Keratinocyte (primary cell): Measurements from ENCODE around the gene TP53AIP1. TPM values are rescaled to one million over a fixed set of nuclear protein-coding genes. Genes with fewer than 3 reads are reported as not detected.
A peak's percentile ranks its signal among the peaks of the same experiment; 100 is the strongest.

Source experiments
- DNase-seq: peaks from one replicate; pipeline ENCODE4 v3.0.0-alpha.2; 2011; ENCODE audit warnings: low read depth, missing footprints, low spot score
- FAIRE-seq: peaks from 2 replicates; lab custom pipeline; 2011; peaks lifted over from hg19 to GRCh38; lab: Jason Lieb, UNC
- H2AFZ ChIP-seq: 2 replicates; pipeline ENCODE4 v1.6.0; 2012; ENCODE audit warnings: low read length, control low read depth, inconsistent platforms; ENCODE audit not compliant: control insufficient read depth
- H3K27ac ChIP-seq: 2 replicates; pipeline ENCODE4 v1.5.1; 2011; ENCODE audit warnings: low read length; ENCODE audit not compliant: control insufficient read depth, insufficient read depth
- H3K27me3 ChIP-seq: 3 replicates; pipeline ENCODE4 v1.6.0; 2011; ENCODE audit warnings: low read length; ENCODE audit not compliant: control insufficient read depth, insufficient read depth; ENCODE audit errors: extremely low read depth
- H3K36me3 ChIP-seq, 2 experiments: 2 replicates in 1 of 2; 3 replicates in 1 of 2; pipeline ENCODE4 v1.5.1; 2011; ENCODE audit warnings: low read length in 2 of 2, mild to moderate bottlenecking in 1 of 2; ENCODE audit not compliant: control insufficient read depth in 2 of 2, insufficient read depth in 2 of 2; ENCODE audit errors: extremely low read depth in 1 of 2
- H3K4me1 ChIP-seq: 3 replicates; pipeline ENCODE4 v1.5.1; 2011; ENCODE audit warnings: low read length; ENCODE audit not compliant: control insufficient read depth, insufficient read depth; ENCODE audit errors: extremely low read depth
- H3K4me2 ChIP-seq: 3 replicates; pipeline ENCODE4 v1.6.0; 2011; ENCODE audit warnings: low read depth, low read length; ENCODE audit not compliant: control insufficient read depth, insufficient read depth; ENCODE audit errors: extremely low read depth
- H3K4me3 ChIP-seq, 3 experiments: fragments of 200-600 bp in 1 of 3; sonication (generic) in 1 of 3; 2 replicates in 2 of 3; 3 replicates in 1 of 3; pipeline ENCODE4 v1.5.1; 2011 to 2016; ENCODE audit warnings: low read length in 3 of 3, mild to moderate bottlenecking in 3 of 3, control low read depth in 2 of 3, inconsistent platforms in 1 of 3, low read depth in 1 of 3, mixed read lengths in 1 of 3, mixed run types in 1 of 3, moderate library complexity in 1 of 3; ENCODE audit not compliant: control insufficient read depth in 2 of 3, insufficient read depth in 2 of 3; ENCODE audit errors: extremely low read depth in 1 of 3
- H3K79me2 ChIP-seq: 2 replicates; pipeline ENCODE4 v1.6.0; 2012; ENCODE audit warnings: low read length; ENCODE audit not compliant: control insufficient read depth, insufficient read depth
- H3K9ac ChIP-seq: 3 replicates; pipeline ENCODE4 v1.6.0; 2011; ENCODE audit warnings: low read length; ENCODE audit not compliant: control insufficient read depth, insufficient read depth; ENCODE audit errors: extremely low read depth
- H3K9me1 ChIP-seq: 3 replicates; pipeline ENCODE4 v1.6.0; 2011; ENCODE audit warnings: low read length; ENCODE audit not compliant: control insufficient read depth, insufficient read depth; ENCODE audit errors: extremely low read depth
- H3K9me3 ChIP-seq: 2 replicates; pipeline ENCODE4 v1.5.1; 2012; ENCODE audit warnings: low read depth, low read length; ENCODE audit not compliant: control insufficient read depth
- H4K20me1 ChIP-seq: 3 replicates; pipeline ENCODE4 v1.6.0; 2011; ENCODE audit warnings: low read length; ENCODE audit not compliant: control insufficient read depth, insufficient read depth; ENCODE audit errors: extremely low read depth
- EZH2 ChIP-seq: IDR thresholded peaks from one replicate; pipeline ENCODE4 v1.6.1; 2012; ENCODE audit warnings: inconsistent platforms, mild to moderate bottlenecking, low read length, moderate library complexity
- dilution Hi-C: fragments of 300-500 bp; cut with MboI; formaldehyde crosslinking; loops from one replicate; pipeline ENCODE4 v1.7.0; 2020; ENCODE audit warnings: low sequenced_read_pairs; ENCODE audit not compliant: extremely low pct_ligation_motif_present
- polyA plus RNA-seq, 5 experiments: library from polyadenylated mRNA; depleted of rRNA in 3 of 5; stranded (reverse) in 3 of 5; stranded (forward) in 1 of 5; unstranded in 1 of 5; fragments of >200 nt; gene quantifications; 1 replicate in 1 of 5; 2 replicates in 3 of 5; 3 replicates in 1 of 5; pipeline versions ENCODE4 v1.2.1 to v1.2.3, GENCODE V29; 2011 to 2012; ENCODE audit warnings: missing spikeins in 2 of 5, low read depth in 1 of 5, low replicate concordance in 1 of 5
- TF ChIP-seq, protein P1 (sequence below), 3 experiments: IDR thresholded peaks in 1 of 3; conservative IDR thresholded peaks in 1 of 3; optimal IDR thresholded peaks in 1 of 3; 2 replicates in 2 of 3; 3 replicates in 1 of 3; pipeline versions ENCODE3 to v1.5.1; 2011; ENCODE audit warnings: low read length in 3 of 3, mild to moderate bottlenecking in 3 of 3, moderate library complexity in 2 of 3, control low read depth in 1 of 3, inconsistent platforms in 1 of 3; ENCODE audit not compliant: insufficient read depth in 2 of 3; ENCODE audit errors: extremely low read depth in 1 of 3

The TP53AIP1 gene
- polyA plus RNA-seq, 1 donor (not counting 4 experiments of a cell fraction or from before 2014, with no cell fraction given) = 37.1 TPM

DNA sequence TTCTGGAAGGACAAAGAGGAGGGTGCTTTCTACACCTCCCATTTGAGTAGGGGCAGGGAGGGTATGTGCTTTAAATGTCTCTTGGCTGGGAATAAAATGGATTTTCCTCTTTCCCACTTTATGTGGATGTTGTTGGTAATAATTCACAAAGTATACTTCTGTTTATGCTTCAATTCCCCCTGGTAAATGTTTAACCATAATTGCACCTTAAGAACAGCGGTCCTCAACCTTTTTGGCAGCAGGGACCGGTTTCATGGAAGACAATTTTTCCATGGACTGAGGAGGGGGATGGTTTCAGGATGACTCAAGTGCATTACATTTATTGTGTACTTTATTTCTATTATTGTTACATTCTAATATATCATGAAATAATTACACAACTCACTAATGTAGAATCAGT, 4.0 kb upstream of the TP53AIP1 start:
- no peaks in the 10 kb centered on the region for H4K20me1 ChIP-seq
- H3K4me1 ChIP-seq = peaks cover 16% of the 10 kb centered on the region
- H2AFZ ChIP-seq = no peak overlapping the region
- no peak overlapping the region for H3K27ac ChIP-seq
- no peaks in the 10 kb centered on the region for H3K9me1 ChIP-seq
- FAIRE-seq (no peak), DNase-seq (no peak)
- H3K9ac ChIP-seq = no peak overlapping the region
- dilution Hi-C loops = no loop called here
- no peaks in the 10 kb centered on the region for H3K9me3 ChIP-seq
- TF ChIP-seq, protein P1, sequence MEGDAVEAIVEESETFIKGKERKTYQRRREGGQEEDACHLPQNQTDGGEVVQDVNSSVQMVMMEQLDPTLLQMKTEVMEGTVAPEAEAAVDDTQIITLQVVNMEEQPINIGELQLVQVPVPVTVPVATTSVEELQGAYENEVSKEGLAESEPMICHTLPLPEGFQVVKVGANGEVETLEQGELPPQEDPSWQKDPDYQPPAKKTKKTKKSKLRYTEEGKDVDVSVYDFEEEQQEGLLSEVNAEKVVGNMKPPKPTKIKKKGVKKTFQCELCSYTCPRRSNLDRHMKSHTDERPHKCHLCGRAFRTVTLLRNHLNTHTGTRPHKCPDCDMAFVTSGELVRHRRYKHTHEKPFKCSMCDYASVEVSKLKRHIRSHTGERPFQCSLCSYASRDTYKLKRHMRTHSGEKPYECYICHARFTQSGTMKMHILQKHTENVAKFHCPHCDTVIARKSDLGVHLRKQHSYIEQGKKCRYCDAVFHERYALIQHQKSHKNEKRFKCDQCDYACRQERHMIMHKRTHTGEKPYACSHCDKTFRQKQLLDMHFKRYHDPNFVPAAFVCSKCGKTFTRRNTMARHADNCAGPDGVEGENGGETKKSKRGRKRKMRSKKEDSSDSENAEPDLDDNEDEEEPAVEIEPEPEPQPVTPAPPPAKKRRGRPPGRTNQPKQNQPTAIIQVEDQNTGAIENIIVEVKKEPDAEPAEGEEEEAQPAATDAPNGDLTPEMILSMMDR (optimal IDR thresholded peaks at IDR 0.05 in 1 of 3, IDR thresholded peaks at IDR 0.05 in 1 of 3, conservative IDR thresholded peaks at IDR 0.05 in 1 of 3; ENCODE audit: extremely low read depth in 1 of 3, insufficient read depth in 2 of 3, low read length in 3 of 3) = no peak
- TF ChIP-seq EZH2 = no peak
- no peaks in the 10 kb centered on the region for H3K79me2 ChIP-seq
- H3K4me3 ChIP-seq = no peak overlapping the region
- H3K27me3 ChIP-seq = no peaks in the 10 kb centered on the region
- no peak overlapping the region for H3K4me2 ChIP-seq
- no peaks in the 10 kb centered on the region for H3K36me3 ChIP-seq

DNA sequence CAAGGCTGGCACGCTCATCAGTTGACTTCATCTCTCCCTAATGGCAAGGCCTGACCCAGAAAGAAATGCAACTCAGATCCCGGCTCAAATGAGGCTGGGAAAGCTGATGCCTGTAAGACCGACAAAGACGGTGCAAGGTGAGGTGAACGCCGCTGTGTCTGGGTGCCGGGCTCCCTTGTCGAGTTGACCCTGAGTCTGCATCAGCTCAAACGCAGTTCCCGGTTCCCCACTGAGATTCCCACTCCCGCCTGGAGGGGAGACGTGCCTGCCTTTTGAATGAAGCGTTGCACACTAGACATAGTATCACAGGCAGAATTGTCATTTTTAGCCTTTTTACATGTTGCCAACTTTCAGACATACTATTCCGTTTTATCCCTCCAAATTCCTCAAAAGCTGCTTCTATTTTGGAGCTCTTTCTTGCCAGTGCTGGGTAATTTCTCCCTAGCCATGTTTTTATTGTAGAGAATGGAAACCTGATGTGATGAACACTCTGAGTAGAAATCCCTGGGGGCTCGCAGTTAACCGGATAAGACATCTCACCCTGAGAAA, 831 bp upstream of the TP53AIP1 start:
- H3K9ac ChIP-seq = no peak overlapping the region
- peaks cover 46% of the 10 kb centered on the region for H3K4me1 ChIP-seq
- H3K27me3 ChIP-seq = no peaks in the 10 kb centered on the region
- H3K79me2 ChIP-seq = peaks cover 4% of the 10 kb centered on the region
- no peaks in the 10 kb centered on the region for H3K9me3 ChIP-seq
- no peaks in the 10 kb centered on the region for H3K9me1 ChIP-seq
- FAIRE-seq = no peak
- H4K20me1 ChIP-seq = no peaks in the 10 kb centered on the region
- peak overlapping the region; percentile 96 for H2AFZ ChIP-seq
- no peak overlapping the region for H3K4me2 ChIP-seq
- no peaks in the 10 kb centered on the region for H3K36me3 ChIP-seq
- H3K4me3 ChIP-seq = no peak overlapping the region
- DNase-seq = no peak
- dilution Hi-C loops = no loop called here
- TF ChIP-seq EZH2 = no peak
- TF ChIP-seq, protein P1 (optimal IDR thresholded peaks at IDR 0.05 in 1 of 3, IDR thresholded peaks at IDR 0.05 in 1 of 3, conservative IDR thresholded peaks at IDR 0.05 in 1 of 3; ENCODE audit: extremely low read depth in 1 of 3, insufficient read depth in 2 of 3, low read length in 3 of 3) = no peak
- no peak overlapping the region for H3K27ac ChIP-seq
